ENCODE measurements around the gene ATP11C. TPM values are rescaled to one million over a fixed set of nuclear protein-coding genes. Genes with fewer than 3 reads are reported as not detected.
"Not testable (repeated sequence)": the region's sequence is repeated elsewhere in the genome, so short reads cannot be mapped to it uniquely, and the experiment has no call there.

The ATP11C gene
- total RNA-seq, 1 donor from 2014 or later, result 24.6 TPM

- DNase-seq (ENCODE audit: low read depth), result no peak
These were observed 8.2 kb downstream of the ATP11C start for GRCh38 chrX:139924696-139925095.

GRCh38 chrX:139924069-139924695 lies 8.7 kb downstream of the ATP11C start:
- DNase-seq (ENCODE audit: low read depth), result no peak

- DNase-seq (ENCODE audit: low read depth), result not testable (repeated sequence)
These were observed 11.7 kb downstream of the ATP11C start for GRCh38 chrX:139921142-139921541.

GRCh38 chrX:139920316-139920715 lies 12.5 kb downstream of the ATP11C start:
- no peak for DNase-seq (ENCODE audit: low read depth)

- no peak for DNase-seq (ENCODE audit: low read depth)
These were observed 18.4 kb downstream of the ATP11C start for GRCh38 chrX:139914421-139914820.

- no peak for DNase-seq (ENCODE audit: low read depth)
These were observed 23.1 kb downstream of the ATP11C start for GRCh38 chrX:139909712-139910111.

- DNase-seq (ENCODE audit: low read depth), result no peak
These were observed 25.8 kb downstream of the ATP11C start for GRCh38 chrX:139907078-139907477.

- DNase-seq (ENCODE audit: low read depth), result no peak
These were observed 27.1 kb downstream of the ATP11C start for GRCh38 chrX:139905743-139906142.

GRCh38 chrX:139905051-139905450 lies 27.8 kb downstream of the ATP11C start:
- no peak for DNase-seq (ENCODE audit: low read depth)

- no peak for DNase-seq (ENCODE audit: low read depth)
These were observed 29.6 kb downstream of the ATP11C start for GRCh38 chrX:139903210-139903609.

GRCh38 chrX:139902559-139902958 lies 30.3 kb downstream of the ATP11C start:
- no peak for DNase-seq (ENCODE audit: low read depth)

- no peak for DNase-seq (ENCODE audit: low read depth)
These were observed 34.5 kb downstream of the ATP11C start for GRCh38 chrX:139898334-139898733.

- DNase-seq (ENCODE audit: low read depth), result no peak
These were observed 40.3 kb downstream of the ATP11C start for GRCh38 chrX:139892512-139892911.

GRCh38 chrX:139890991-139891700 lies 41.7 kb downstream of the ATP11C start:
- peak; percentile 7 for DNase-seq (ENCODE audit: low read depth)

GRCh38 chrX:139889760-139890159 lies 43.1 kb downstream of the ATP11C start:
- DNase-seq (ENCODE audit: low read depth), result no peak

- no peak for DNase-seq (ENCODE audit: low read depth)
These were observed 48.9 kb downstream of the ATP11C start for GRCh38 chrX:139883984-139884383.

GRCh38 chrX:139882299-139882698 lies 50.6 kb downstream of the ATP11C start:
- peak; percentile 10 for DNase-seq (ENCODE audit: low read depth)

- DNase-seq (ENCODE audit: low read depth), result no peak
These were observed 51.3 kb downstream of the ATP11C start for GRCh38 chrX:139881572-139881971.

- DNase-seq (ENCODE audit: low read depth), result peak; percentile 31
These were observed 51.7 kb downstream of the ATP11C start for GRCh38 chrX:139881130-139881529.

GRCh38 chrX:139877710-139878414 lies 55.0 kb downstream of the ATP11C start:
- no peak for DNase-seq (ENCODE audit: low read depth)

- DNase-seq (ENCODE audit: low read depth), result no peak
These were observed 57.0 kb downstream of the ATP11C start for GRCh38 chrX:139875841-139876240.

GRCh38 chrX:139869796-139870195 lies 63.1 kb downstream of the ATP11C start:
- DNase-seq (ENCODE audit: low read depth), result no peak

Data from myocyte (in vitro differentiated cells).